Trophoblast cell (in vitro differentiated cells and primary cell): Measurements from ENCODE around the gene UPP2.

Experiments used
- DNase-seq, 2 donors: peaks; one replicate each; pipeline ENCODE4 v3.0.0-alpha.2; 2016
- H2AFZ ChIP-seq: 2 replicates; pipeline ENCODE4 v1.6.1; 2013; ENCODE audit warnings: low read length, moderate library complexity, mild to moderate bottlenecking; ENCODE audit not compliant: insufficient read depth, poor library complexity
- H2AK5ac ChIP-seq: 2 replicates; pipeline ENCODE4 v1.6.1; 2013; ENCODE audit warnings: mild to moderate bottlenecking, low read length
- H2BK120ac ChIP-seq: 2 replicates; pipeline ENCODE4 v1.6.1; 2013; ENCODE audit warnings: low read length, mild to moderate bottlenecking, moderate library complexity; ENCODE audit not compliant: insufficient read depth, poor library complexity
- H2BK12ac ChIP-seq: 2 replicates; pipeline ENCODE4 v1.6.1; 2013; ENCODE audit warnings: mild to moderate bottlenecking, low read length, moderate library complexity
- H2BK5ac ChIP-seq: 2 replicates; pipeline ENCODE4 v1.6.1; 2013; ENCODE audit warnings: low read length, low read depth, moderate library complexity, mild to moderate bottlenecking; ENCODE audit not compliant: poor library complexity
- H3K14ac ChIP-seq: 2 replicates; pipeline ENCODE4 v1.6.1; 2013; ENCODE audit warnings: mild to moderate bottlenecking, low read length
- H3K18ac ChIP-seq: 2 replicates; pipeline ENCODE4 v1.6.1; 2013; ENCODE audit warnings: mild to moderate bottlenecking, low read length
- H3K23ac ChIP-seq: 2 replicates; pipeline ENCODE4 v1.6.1; 2013; ENCODE audit warnings: low read length
- H3K27ac ChIP-seq: 2 replicates; pipeline ENCODE4 v1.5.1; 2013; ENCODE audit warnings: low read depth, mild to moderate bottlenecking, inconsistent platforms, low read length, moderate library complexity
- H3K27me3 ChIP-seq: 2 replicates; pipeline ENCODE4 v1.6.1; 2013; ENCODE audit warnings: inconsistent platforms, mild to moderate bottlenecking, low read length, moderate library complexity; ENCODE audit not compliant: insufficient read depth
- H3K36me3 ChIP-seq, 2 experiments: 1 replicate in 1 of 2; 2 replicates in 1 of 2; pipeline ENCODE4 v1.6.1; 2013; ENCODE audit warnings: low read length in 2 of 2, mild to moderate bottlenecking in 2 of 2, moderate library complexity in 1 of 2; ENCODE audit not compliant: insufficient read depth in 2 of 2, control insufficient read depth in 1 of 2
- H3K4ac ChIP-seq: 2 replicates; pipeline ENCODE4 v1.6.1; 2013; ENCODE audit warnings: low read depth, mild to moderate bottlenecking, low read length, moderate library complexity
- H3K4me1 ChIP-seq, 2 experiments: 1 replicate in 1 of 2; 2 replicates in 1 of 2; pipeline ENCODE4 v1.6.1; 2013; ENCODE audit warnings: low read length in 2 of 2, mild to moderate bottlenecking in 2 of 2, moderate library complexity in 1 of 2; ENCODE audit not compliant: insufficient read depth in 2 of 2, control insufficient read depth in 1 of 2
- H3K4me2 ChIP-seq: 2 replicates; pipeline ENCODE4 v1.6.1; 2013; ENCODE audit warnings: inconsistent platforms, mild to moderate bottlenecking, low read length, moderate library complexity
- H3K4me3 ChIP-seq: 2 replicates; pipeline ENCODE4 v1.5.1; 2013; ENCODE audit warnings: mild to moderate bottlenecking, low read depth, low read length, inconsistent platforms
- H3K79me1 ChIP-seq: one replicate; pipeline ENCODE4 v1.6.1; 2013; ENCODE audit warnings: low read length
- H3K79me2 ChIP-seq: 2 replicates; pipeline ENCODE4 v1.6.1; 2013; ENCODE audit warnings: low read length, mild to moderate bottlenecking; ENCODE audit not compliant: control insufficient read depth, insufficient read depth, poor library complexity
- H3K9ac ChIP-seq: 2 replicates; pipeline ENCODE4 v1.6.1; 2013; ENCODE audit warnings: mild to moderate bottlenecking, low read length
- H3K9me3 ChIP-seq: 2 replicates; pipeline ENCODE4 v1.6.1; 2013; ENCODE audit warnings: low read depth, mild to moderate bottlenecking, control low read depth, inconsistent platforms, low read length; ENCODE audit not compliant: insufficient read depth
- H4K12ac ChIP-seq: 2 replicates; pipeline ENCODE4 v1.6.1; 2013; ENCODE audit warnings: low read depth, mild to moderate bottlenecking, low read length, moderate library complexity
- H4K8ac ChIP-seq: 2 replicates; pipeline ENCODE4 v1.6.1; 2013; ENCODE audit warnings: low read depth, mild to moderate bottlenecking, low read length, moderate library complexity
- H4K91ac ChIP-seq: one replicate; pipeline ENCODE4 v1.6.1; 2013; ENCODE audit warnings: low read depth, mild to moderate bottlenecking, low read length, moderate library complexity
- WGBS: extraction: QIAGEN DNeasy Blood & Tissue Kit; methylation state at CpG from one replicate; pipeline ENCODE4 v1.1.7; 2013; ENCODE audit warnings: missing lambda C conversion rate; ENCODE audit not compliant: insufficient read length, insufficient coverage; ENCODE audit errors: extremely low coverage; 5-methylcytosine and 5-hydroxymethylcytosine counted together

The UPP2 gene

DNA sequence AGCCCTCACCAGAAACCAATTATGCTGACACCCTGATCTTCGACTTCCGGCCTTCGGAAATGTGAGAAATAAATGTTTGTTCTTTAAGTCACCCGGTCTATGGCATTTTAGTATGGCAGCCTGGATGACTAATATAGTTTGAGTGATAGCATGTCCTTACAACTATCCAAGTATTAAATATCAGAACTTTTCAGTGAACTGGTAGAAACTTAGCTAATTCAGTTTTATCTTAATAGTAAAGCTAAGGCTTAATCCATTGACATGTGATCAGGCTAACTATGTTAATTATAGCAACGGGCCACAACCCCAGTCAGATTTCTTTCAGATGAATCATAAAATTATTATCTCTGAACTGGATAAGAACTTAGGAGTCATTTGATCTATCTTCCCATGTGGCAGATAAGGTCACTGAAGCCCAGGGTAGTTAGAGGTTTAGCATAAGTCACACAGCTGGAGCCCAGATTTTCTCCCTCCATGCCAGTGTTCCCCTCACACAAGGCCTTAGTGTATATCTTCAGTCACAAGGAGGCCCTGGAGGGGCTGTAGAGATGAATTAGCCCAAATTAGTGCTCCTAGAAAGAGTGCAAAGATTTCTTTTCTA, 40.7 kb upstream of the UPP2 start:
- no peak overlapping the region for H2BK120ac ChIP-seq
- H2BK5ac ChIP-seq: no peak overlapping the region
- H2AFZ ChIP-seq: no peak overlapping the region
- H4K8ac ChIP-seq: no peak overlapping the region
- no peaks in the 10 kb centered on the region for H3K79me1 ChIP-seq
- H3K9ac ChIP-seq: no peak overlapping the region
- no peak overlapping the region for H3K18ac ChIP-seq
- H3K14ac ChIP-seq: no peak overlapping the region
- no CpG with 5 or more reads among the region's 5 CpGs for WGBS
- no peak overlapping the region for H4K12ac ChIP-seq
- H3K4me2 ChIP-seq: no peak overlapping the region
- no peak overlapping the region for H3K27ac ChIP-seq
- H2BK12ac ChIP-seq: no peak overlapping the region
- H3K27me3 ChIP-seq: no peaks in the 10 kb centered on the region
- no peak overlapping the region for H3K4ac ChIP-seq
- no peaks in the 10 kb centered on the region for H3K4me1 ChIP-seq
- H2AK5ac ChIP-seq: no peak overlapping the region
- DNase-seq: peak; percentile 24 to 61
- H3K23ac ChIP-seq: no peak overlapping the region
- no peaks in the 10 kb centered on the region for H3K79me2 ChIP-seq
- no peaks in the 10 kb centered on the region for H3K36me3 ChIP-seq
- no peak overlapping the region for H3K4me3 ChIP-seq
- no peak overlapping the region for H4K91ac ChIP-seq
- no peaks in the 10 kb centered on the region for H3K9me3 ChIP-seq

DNA sequence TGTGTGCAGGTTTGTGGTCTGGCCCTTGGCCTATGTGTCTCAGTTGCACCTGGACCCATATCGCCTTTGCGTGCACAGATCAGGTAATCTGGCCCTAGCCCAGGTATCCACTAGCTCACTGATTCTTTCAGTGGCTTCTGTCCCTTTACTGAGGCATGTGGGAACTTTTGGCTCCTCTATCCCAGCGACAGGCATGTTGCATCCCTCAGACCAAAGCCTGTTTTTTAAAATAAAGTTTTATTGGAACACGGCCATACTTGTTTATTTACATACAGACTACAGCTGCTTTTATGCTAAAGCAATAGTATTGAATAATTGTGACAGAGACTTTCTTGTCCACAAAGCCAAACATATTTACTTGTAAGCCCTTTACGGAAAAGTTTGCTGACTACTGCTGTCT, 39.9 kb upstream of the UPP2 start:
- no peak overlapping the region for H4K12ac ChIP-seq
- H3K9me3 ChIP-seq: no peaks in the 10 kb centered on the region
- H3K79me1 ChIP-seq: no peaks in the 10 kb centered on the region
- H3K18ac ChIP-seq: no peak overlapping the region
- H2AK5ac ChIP-seq: no peak overlapping the region
- no CpG with 5 or more reads among the region's 5 CpGs for WGBS
- H4K91ac ChIP-seq: no peak overlapping the region
- no peak overlapping the region for H3K27ac ChIP-seq
- no peaks in the 10 kb centered on the region for H3K79me2 ChIP-seq
- peak; percentile 21 to 25 for DNase-seq
- H3K4me1 ChIP-seq: no peaks in the 10 kb centered on the region
- H3K23ac ChIP-seq: no peak overlapping the region
- H3K36me3 ChIP-seq: no peaks in the 10 kb centered on the region
- H2BK12ac ChIP-seq: no peak overlapping the region
- H2BK5ac ChIP-seq: no peak overlapping the region
- H3K9ac ChIP-seq: no peak overlapping the region
- no peak overlapping the region for H3K4me3 ChIP-seq
- no peak overlapping the region for H4K8ac ChIP-seq
- H3K14ac ChIP-seq: no peak overlapping the region
- no peak overlapping the region for H2AFZ ChIP-seq
- no peaks in the 10 kb centered on the region for H3K27me3 ChIP-seq
- no peak overlapping the region for H2BK120ac ChIP-seq
- H3K4ac ChIP-seq: no peak overlapping the region
- H3K4me2 ChIP-seq: no peak overlapping the region

DNA sequence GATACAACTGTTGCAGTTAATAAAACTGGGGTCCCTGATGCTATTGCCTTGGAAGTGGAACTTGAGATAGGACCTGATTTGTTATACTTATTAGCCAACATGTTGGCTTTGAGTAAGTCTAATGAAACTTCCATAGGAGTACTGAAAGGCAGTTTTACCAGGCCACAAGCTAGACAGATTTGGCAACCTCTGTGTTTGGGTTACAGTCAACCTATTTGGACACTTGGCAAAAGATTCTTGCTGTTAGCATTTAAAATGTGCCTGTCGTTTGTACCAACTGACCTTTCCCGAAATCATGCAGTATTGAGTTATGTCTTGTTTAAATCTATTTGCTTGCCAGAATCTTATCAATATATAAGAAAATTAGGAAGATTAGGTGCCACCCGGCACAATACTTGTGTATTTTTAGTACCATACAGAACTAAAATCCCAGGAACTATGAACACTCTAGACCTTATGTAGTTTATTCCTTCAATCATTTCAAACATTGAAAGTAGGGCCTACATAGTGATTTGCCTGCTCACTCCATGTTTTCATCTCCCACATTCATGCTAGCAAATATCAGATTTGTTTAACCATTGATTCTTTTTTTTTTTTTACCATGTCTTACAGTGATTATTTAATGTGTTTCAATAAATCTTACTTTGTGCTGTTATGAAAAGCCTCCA, 35.5 kb upstream of the UPP2 start:
- Histone ChIP-seq H2BK120ac (no peak overlapping the region), H2BK5ac (no peak overlapping the region), H3K18ac (no peak overlapping the region), H2AFZ (no peak overlapping the region), H3K14ac (no peak overlapping the region), H2BK12ac (no peak overlapping the region), H4K12ac (no peak overlapping the region), H4K91ac (no peak overlapping the region), H3K4me2 (no peak overlapping the region), H3K27ac (no peak overlapping the region), H3K36me3 (no peaks in the 10 kb centered on the region), H3K79me2 (no peaks in the 10 kb centered on the region), H2AK5ac (no peak overlapping the region), H4K8ac (no peak overlapping the region), H3K4me3 (no peak overlapping the region), H3K4me1 (no peaks in the 10 kb centered on the region), H3K79me1 (no peaks in the 10 kb centered on the region), H3K9me3 (no peaks in the 10 kb centered on the region), H3K9ac (no peak overlapping the region), H3K23ac (no peak overlapping the region), H3K27me3 (no peaks in the 10 kb centered on the region), H3K4ac (no peak overlapping the region)
- no peak for DNase-seq
- no CpG with 5 or more reads among the region's 3 CpGs for WGBS

DNA sequence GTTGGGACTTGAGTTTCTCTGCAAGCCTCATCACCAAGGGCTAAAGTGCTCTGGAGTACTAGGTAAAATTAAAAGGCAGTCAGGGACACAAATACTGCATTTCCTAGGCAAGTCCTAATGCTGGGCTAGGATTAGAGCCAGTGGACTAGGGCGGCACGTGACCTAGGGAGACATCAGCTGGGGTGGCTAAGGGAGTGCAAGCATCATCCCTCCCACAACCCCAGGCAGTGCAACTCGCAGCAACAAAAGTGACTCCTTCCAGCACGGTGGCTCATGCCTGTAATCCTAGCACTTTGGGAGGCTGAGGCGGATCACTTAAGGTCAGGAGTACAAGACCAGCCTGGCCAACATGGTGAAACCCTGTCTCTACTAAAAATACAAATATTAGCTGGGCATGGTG, 30.7 kb upstream of the UPP2 start:
- Histone ChIP-seq H4K8ac (no peak overlapping the region), H3K4me3 (no peak overlapping the region), H3K14ac (no peak overlapping the region), H3K9ac (no peak overlapping the region), H3K27ac (no peak overlapping the region), H3K79me2 (no peaks in the 10 kb centered on the region), H3K4ac (no peak overlapping the region), H2AK5ac (no peak overlapping the region), H3K23ac (no peak overlapping the region), H4K12ac (no peak overlapping the region), H2AFZ (no peak overlapping the region), H3K36me3 (no peaks in the 10 kb centered on the region), H3K18ac (no peak overlapping the region), H2BK120ac (no peak overlapping the region), H2BK5ac (no peak overlapping the region), H3K4me2 (no peak overlapping the region), H3K79me1 (no peaks in the 10 kb centered on the region), H4K91ac (no peak overlapping the region), H2BK12ac (no peak overlapping the region), H3K9me3 (no peaks in the 10 kb centered on the region), H3K4me1 (no peaks in the 10 kb centered on the region), H3K27me3 (no peaks in the 10 kb centered on the region)
- WGBS: no CpG with 5 or more reads among the region's 5 CpGs
- no peak for DNase-seq
